ENCODE data around the gene SFTA2.

SFTA2 gene

GRCh38 chr6:30889921-30890645 is 41.9 kb downstream of the SFTA2 start:
- no peak for DNase-seq

DNA sequence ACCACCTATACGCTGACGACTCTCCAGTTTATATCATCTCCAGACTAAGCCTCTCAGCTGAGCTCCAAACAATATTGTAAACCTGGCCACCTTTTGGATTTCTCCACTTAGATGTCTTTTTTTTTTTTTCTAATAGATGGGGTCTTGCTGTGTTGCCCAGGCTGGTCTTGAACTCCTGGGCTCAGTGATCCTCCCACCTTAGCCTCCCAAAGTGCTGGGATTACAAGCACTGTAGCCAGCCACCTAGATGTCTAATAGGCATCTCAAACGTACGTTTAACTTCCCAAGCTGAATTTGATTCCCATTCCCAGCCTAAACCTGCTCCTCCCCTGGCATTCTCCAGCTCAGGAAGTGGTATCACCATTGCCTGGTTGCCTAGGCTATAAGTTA is 42.5 kb downstream of the SFTA2 start:
- no peak for DNase-seq

DNA sequence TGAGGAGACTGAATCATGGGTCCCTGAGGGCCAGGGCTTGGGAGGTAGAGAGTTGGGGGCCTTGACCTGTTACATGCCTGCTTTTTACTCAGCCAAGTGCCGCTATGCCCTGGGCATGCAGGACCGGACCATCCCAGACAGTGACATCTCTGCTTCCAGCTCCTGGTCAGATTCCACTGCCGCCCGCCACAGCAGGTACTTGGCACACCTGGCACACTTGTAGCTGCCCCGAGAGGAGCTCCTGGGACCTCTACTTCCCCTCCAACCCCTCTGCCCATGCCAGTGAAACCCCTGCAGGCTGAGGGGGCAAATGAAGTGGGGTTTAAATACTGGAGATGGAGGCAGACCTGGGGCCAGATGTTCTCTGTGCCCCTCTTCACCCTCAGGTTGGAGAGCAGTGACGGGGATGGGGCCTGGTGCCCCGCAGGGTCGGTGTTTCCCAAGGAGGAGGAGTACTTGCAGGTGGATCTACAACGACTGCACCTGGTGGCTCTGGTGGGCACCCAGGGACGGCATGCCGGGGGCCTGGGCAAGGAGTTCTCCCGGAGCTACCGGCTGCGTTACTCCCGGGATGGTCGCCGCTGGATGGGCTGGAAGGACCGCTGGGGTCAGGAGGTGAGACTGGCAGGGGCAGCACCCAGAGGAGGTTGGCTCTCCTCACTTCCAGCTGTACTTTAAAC is 43.0 kb downstream of the SFTA2 start:
- no peak for DNase-seq

GRCh38 chr6:30887901-30888815 is 43.8 kb downstream of the SFTA2 start:
- DNase-seq, result no peak

DNA sequence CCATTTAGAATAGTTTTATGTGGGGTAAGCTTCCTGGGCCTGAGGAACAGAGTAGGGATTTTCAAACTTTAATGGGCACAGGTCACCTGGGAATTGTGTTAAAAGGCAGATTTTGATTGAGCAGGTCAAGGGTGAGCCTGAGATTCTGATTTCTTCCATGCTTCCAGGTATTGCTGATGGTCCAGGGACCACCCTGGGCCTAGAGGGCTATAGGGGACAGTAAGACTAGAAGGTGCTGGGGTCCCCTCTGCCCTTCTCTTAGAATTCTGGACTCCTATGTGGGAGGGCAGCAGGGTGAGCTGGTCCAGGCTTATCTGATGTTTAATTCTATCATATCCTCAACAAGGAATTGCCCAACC is 45.1 kb downstream of the SFTA2 start:
- DNase-seq, result no peak

GRCh38 chr6:30885999-30886896 is 45.7 kb downstream of the SFTA2 start:
- DNase-seq, result peak; percentile 52

DNA sequence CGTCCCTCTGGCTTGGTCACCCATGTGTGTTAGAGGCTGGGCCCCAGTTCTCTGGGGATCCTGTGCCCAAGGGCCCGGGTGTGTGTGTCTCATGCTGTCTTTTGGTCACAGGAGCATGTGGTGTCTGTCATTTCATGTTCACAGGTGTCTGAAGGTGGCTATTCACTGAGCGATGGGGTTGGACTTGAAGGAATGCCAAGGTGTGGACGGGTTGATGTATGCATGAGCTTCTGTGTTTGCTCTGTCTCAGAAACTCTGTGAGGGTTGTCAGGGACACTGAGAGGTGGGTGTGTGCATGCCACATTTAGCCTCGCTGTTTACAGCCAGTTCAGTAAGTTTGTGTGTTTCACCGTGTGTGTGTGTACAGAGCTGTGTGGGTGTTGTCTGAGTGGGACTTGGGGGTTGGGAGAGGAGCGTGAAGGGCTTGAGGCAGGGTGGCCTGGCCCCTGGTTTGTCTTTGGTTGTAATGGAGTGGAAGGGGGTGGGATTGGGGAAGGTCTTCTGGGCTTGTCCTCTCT is 46.4 kb downstream of the SFTA2 start:
- no peak for DNase-seq

- peak; percentile 61 for DNase-seq
These were observed 47.2 kb downstream of the SFTA2 start for GRCh38 chr6:30884521-30885480.

DNA sequence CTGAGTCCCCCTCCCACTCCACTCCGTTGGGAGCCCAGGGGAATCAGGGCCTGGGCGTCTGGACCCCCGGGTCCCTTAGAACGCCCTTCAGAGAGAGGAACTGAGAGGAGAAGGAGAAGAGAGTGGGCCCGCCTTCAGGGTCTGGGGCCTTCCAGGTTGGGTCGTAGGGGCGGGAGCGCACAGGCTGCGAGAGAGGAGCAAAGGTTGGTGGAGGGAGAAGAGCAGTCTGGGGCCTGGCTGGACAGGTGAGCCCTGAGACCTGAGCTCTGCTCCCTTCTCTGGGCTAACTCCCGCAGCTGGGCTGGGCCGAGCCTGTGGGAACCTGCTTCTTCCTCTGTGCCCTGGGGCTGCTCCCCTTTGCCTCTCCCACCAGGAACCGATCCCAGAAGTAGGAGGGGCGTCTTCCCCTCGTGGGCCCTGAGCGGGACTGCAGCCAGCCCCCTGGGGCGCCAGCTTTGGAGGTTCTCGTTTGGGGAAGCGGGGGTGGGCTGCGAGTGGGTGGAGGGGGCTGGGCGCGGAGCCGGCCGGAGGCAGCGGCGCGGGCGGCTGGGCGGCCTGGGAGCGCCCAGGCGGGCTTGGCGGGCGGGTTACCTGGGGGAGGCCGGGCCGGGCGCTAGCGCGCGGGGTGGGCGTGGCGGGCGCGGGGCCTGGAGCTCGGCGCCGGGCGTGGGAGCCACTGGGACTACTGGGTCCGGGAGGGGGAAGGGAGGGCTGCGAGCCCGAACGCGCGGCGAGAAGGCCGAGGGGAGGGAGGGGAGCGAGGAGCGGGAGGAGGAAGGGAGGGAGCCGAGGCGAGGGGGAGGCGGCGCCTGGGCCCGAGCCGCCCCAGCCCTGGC is 48.1 kb downstream of the SFTA2 start, which contains the start of gene DDR1:
Gene DDR1, plus strand, starts transcription at position 835 of the 836 bp plus-strand sequence. CDS start 4,211 bp downstream, outside the sequence.
- peak; percentile 64 for DNase-seq

GRCh38 chr6:30882759-30883684 is 48.9 kb downstream of the SFTA2 start:
- DNase-seq, result no peak

GRCh38 chr6:30882204-30882758 is 49.7 kb downstream of the SFTA2 start:
- DNase-seq, result no peak

GRCh38 chr6:30881392-30882203 is 50.4 kb downstream of the SFTA2 start:
- DNase-seq, result no peak
